ENCODE data around the gene MAD1L1.
"Not testable (repeated sequence)": the region's sequence is repeated elsewhere in the genome, so short reads cannot be mapped to it uniquely, and the experiment has no call there.

The MAD1L1 gene

DNA sequence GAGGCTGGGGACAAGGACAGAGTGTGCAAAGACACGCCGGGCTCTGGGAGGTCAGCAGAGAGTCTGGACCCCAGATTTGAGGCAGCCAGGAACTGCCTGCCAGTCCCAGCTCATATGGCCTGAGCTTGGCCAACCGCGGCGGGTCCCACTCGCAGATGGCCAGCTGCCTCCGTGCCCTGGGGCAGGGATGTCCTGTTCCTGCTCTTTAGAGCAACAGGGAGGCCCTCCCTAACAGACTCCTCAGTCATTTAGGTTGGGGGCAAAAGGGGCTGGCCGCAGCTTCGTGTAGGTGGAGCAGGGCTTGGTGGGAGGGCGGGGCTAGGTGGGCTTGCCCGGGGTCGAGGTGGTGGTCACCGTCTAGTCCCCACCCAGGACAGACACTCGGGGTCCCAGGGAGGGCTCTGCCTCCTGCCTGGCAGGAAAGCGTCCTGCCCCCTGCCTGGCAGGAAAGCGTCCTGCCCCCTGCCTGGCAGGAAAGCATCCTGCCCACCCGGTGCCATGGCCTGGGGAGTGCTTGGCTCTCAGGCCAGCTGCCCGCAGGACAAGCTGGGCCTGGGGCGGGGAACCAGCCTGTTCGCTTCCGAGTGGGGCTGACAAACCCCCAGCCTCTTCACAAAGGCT is 393.7 kb downstream of the MAD1L1 start:
- DNase-seq (ENCODE audit: low spot score) = not testable (repeated sequence)

GRCh38 chr7:1838544-1838872 is 394.2 kb downstream of the MAD1L1 start:
- not testable (repeated sequence) for DNase-seq (ENCODE audit: low spot score)

DNA sequence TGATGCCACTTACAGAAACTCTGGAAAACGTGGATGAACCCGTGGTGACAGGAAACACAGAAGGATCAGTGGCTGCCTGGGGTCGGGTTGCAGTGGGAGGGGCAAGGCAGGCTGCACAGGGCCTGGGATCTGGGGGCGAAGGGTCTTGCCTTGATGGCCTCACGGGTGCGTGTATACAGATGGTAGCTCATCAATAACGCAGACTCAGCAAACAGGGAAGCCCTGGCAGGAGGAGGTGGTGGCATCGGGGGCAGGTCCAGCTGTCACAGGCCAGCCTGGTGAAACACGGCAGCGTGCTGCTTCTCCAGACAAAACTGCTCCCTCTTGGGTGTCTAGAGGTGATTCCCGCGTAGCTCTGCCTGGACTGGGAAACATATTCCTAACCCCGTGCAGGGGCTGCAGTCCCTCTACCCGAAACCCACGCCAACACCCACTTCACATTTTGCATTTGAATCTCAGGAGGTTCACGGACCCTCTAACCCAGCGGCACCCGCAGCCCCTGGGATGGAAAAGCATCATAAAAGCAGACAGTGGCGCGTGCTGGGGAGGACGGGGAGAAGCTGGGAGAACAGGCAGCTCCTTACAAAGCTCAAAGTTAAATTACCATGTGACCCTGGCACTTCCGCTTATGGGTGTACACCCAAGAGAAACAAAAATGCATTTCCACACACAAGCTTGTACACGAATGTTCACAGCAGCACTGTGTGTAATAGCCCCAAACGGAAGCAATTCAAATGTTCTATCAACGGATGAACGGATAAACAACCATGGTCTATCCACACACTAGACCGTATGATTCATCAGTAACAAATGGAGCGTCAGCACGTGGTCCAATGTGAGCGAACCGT is 394.8 kb downstream of the MAD1L1 start:
- not testable (repeated sequence) for DNase-seq (ENCODE audit: low spot score)

- not testable (repeated sequence) for DNase-seq (ENCODE audit: low spot score)
Observed at GRCh38 chr7:1831933-1832535, 400.7 kb downstream of the MAD1L1 start.

- not testable (repeated sequence) for DNase-seq (ENCODE audit: low spot score)
Observed at GRCh38 chr7:1831471-1831870, 401.3 kb downstream of the MAD1L1 start.

DNA sequence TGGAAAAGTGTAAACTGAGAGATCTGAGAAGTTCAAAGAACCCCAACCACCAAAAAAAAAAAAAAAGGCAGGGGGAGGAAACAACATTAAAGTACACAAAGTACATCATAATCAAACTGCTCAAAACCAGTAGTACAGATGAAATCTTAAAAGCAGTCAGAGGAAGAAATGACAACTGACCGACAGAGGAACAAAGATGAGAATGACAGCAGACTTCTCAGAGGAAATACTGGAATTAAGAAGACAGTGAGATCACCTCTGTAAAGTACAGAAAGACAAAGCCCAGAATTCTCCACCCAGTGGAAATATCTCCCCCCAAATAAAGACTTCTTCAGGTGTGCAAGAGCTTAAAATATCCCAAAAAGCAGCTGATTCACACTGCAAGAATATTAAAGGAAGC is 403.1 kb downstream of the MAD1L1 start:
- not testable (repeated sequence) for DNase-seq (ENCODE audit: low spot score)

GRCh38 chr7:1829111-1829510 is 403.6 kb downstream of the MAD1L1 start:
- no peak for DNase-seq (ENCODE audit: low spot score)

DNA sequence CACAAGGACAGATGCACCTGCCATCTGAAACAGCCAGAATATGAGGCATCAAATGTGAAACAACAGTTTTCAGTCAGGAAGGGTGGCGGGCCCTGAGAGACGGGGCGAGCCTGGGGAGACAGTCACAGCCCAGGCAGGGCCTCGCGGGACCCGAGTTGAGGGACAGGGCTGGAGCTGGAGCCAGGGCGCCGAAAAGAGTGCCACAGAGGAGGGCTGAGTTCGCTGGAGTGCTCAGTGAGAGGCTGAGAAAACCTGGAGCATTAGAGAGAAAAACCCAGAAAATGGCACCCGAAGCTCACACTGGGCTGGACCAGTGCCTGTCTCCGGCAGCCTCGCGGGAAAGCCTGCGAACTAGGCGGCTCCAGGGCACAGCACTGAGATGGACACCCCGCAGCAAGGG is 404.6 kb downstream of the MAD1L1 start:
- not testable (repeated sequence) for DNase-seq (ENCODE audit: low spot score)

DNA sequence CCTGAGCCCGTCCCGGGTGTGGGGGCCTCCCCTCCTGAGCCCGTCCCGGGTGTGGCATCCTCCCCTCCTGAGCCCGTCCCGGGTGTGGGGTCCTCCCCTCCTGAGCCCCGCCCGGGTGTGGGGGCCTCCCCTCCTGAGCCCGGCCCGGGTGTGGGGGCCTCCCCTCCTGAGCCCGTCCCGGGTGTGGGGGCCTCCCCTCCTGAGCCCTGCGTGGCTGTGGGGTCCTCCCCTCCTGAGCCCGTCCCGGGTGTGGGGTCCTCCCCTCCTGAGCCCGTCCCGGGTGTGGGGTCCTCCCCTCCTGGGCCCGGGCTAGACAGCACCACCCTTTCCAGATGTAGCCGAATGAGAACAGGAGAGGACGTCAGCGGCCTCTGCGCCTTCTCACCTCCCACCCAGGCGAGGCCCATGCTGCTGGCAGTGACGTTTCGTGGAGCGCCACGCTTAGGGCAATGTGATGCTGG is 405.2 kb downstream of the MAD1L1 start:
- DNase-seq (ENCODE audit: low spot score) = not testable (repeated sequence)

DNA sequence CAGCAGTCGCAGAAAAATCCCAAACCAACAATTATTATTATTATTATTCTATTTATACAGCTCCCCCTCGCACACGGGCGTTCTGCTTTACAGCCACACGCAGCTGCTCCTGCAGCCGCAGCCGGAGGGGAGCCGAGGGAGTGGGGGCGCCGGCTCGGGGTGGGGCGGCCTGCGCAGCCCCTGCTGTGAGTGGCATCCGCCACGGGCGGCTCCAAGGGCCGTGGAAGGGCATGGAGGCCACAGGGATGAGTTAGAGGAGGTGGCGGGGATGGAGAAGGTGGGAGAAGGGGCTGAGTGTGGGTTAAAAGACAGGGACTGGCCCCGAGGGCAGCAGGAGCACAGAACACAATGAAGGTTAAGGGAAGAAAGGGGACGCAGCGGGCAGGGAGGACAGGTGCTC is 405.8 kb downstream of the MAD1L1 start:
- not testable (repeated sequence) for DNase-seq (ENCODE audit: low spot score)

GRCh38 chr7:1825897-1826741 is 406.6 kb downstream of the MAD1L1 start:
- DNase-seq (ENCODE audit: low spot score) = peak; percentile 26

DNA sequence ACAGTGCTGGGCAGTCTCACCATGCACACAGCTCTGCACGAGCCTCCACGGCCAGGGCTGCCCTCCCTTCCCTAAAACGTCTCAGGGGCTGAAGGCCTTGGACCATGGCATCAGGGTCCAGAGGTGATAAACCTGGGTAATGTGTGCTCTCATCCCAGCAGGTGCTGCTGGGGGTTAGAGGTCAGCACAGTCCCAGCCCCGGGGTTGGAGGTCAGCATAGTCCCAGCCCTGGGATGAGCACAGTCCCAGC is 407.2 kb downstream of the MAD1L1 start:
- DNase-seq (ENCODE audit: low spot score) = not testable (repeated sequence)

- not testable (repeated sequence) for DNase-seq (ENCODE audit: low spot score)
Observed at GRCh38 chr7:1824882-1825646, 407.7 kb downstream of the MAD1L1 start.

- DNase-seq (ENCODE audit: low spot score) = not testable (repeated sequence)
Observed at GRCh38 chr7:1824151-1824881, 408.4 kb downstream of the MAD1L1 start.

- DNase-seq (ENCODE audit: low spot score) = no peak
Observed at GRCh38 chr7:1823376-1824150, 409.2 kb downstream of the MAD1L1 start.

DNA sequence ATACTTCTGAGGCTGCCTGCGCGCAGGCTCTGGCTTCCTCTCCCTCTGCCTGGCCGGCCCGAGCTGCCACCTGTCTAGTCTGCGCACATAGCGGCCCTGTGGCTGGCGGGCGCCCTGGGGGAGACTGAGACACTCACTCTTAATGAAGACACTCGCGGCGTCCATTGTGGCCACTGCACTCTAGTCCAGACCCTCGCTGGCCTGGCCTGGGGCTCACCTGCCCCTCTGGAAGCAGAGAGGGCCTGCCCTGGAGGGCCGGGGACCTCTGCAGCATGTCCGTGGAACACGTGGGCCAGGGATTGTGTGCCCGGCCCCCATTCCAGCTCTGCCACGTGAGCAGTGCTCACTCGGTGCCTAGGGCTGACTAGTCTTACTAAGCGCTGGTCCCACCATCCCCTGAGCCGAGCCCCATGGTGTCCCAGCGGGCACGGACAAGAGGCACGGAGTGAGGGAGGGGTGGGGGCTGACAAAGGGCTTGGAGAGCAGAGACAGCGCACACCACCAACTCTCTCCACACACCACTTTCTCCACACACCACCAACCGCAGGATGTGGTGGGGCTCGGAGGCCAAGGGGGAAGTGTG is 413.4 kb downstream of the MAD1L1 start:
- no peak for DNase-seq (ENCODE audit: low spot score)

DNA sequence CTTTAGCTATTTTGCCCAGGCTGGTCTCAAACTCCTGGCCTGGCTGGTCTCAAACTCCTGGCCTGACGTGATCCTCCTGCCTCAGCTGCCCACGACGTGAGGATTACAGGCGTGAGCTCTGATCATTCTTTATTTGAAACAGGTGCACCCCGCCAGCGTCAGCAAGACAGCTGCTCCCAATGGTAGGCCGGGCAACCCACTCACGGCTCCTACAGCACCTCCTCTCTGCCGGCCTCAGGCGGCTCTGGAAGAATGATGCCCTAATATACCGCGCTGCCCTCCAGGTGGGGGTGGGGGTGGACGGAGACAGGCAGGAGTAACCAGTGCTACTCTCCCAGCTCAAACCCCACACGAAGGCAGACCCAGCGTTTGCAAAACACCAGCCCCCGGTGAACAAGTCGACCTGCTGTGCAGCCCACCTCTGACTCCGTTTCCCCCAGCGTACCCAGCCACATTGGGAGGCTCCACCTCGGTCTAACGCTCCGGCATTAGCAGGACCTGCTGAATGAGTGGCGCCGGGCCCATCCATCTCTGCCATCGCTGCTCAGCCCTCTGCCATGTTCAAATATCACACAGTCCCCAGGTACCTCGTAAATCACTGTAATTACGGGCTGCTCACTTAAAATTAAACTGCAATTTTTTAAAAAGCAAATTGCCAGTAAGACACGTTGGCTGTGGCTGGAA is 414.0 kb downstream of the MAD1L1 start:
- DNase-seq (ENCODE audit: low spot score) = no peak

DNA sequence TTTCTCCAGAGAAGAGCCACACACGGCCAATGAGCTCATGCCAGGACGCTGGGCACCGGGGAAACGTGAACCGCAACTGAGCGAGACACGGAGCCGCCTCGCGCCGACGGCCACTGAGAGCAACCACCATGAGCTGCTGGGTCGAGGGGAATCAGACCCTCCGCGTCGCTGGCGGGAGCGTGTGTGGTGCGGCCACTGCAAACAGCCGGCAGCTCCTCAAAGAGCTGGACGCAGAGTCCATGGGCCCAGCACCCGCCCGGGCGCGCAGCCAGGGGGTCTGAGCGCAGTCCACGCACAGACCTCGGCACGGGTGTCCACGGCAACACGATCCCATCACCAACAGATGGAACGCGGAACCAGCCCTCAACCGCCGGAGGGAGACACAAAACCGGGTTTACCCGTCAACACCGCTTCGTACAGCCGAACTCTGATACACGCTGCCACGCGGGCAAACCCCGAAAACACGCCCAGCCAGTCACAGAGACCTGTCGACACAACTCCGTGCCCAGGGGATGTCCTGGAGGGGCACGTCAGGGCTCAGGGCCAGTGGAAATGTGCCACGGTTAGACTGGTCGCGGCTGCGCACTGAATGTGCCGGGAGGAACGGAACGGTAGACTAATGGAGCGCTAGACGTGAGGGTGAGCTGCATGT is 415.6 kb downstream of the MAD1L1 start:
- no peak for DNase-seq (ENCODE audit: low spot score)

GRCh38 chr7:1816451-1816850 is 416.3 kb downstream of the MAD1L1 start:
- DNase-seq (ENCODE audit: low spot score) = not testable (repeated sequence)
